ENCODE measurements around the gene BCLAF1. TPM values are rescaled to one million over a fixed set of nuclear protein-coding genes. Genes with fewer than 3 reads are reported as not detected.

BCLAF1 gene
- polyA plus RNA-seq, 1 donor (not counting 4 experiments of a cell fraction or from before 2014, with no cell fraction given) = 80.3 TPM

- no peak for TF ChIP-seq CTCF (optimal IDR thresholded peaks at IDR 0.05 in 1 of 3, IDR thresholded peaks at IDR 0.05 in 1 of 3, conservative IDR thresholded peaks at IDR 0.05 in 1 of 3; ENCODE audit: extremely low read depth in 1 of 3, insufficient read depth in 2 of 3, low read length in 3 of 3)
- TF ChIP-seq EZH2 (IDR thresholded peaks at IDR 0.05; ENCODE audit: low read length) = no peak
- Histone ChIP-seq H3K27ac (ENCODE audit: control insufficient read depth, insufficient read depth, low read length) (no peak overlapping the region), H2AFZ (ENCODE audit: control insufficient read depth, low read length) (no peak overlapping the region), H3K79me2 (ENCODE audit: control insufficient read depth, insufficient read depth, low read length) (peaks cover 42% of the 10 kb centered on the region), H3K9ac (ENCODE audit: control insufficient read depth, extremely low read depth, insufficient read depth, low read length) (no peak overlapping the region), H3K4me3 (ENCODE audit: control insufficient read depth in 2 of 3, extremely low read depth in 1 of 3, insufficient read depth in 2 of 3, low read depth in 1 of 3, low read length in 3 of 3) (no peak overlapping the region), H3K4me1 (ENCODE audit: control insufficient read depth, extremely low read depth, insufficient read depth, low read length) (no peaks in the 10 kb centered on the region), H3K9me1 (ENCODE audit: control insufficient read depth, extremely low read depth, insufficient read depth, low read length) (no peaks in the 10 kb centered on the region), H3K4me2 (ENCODE audit: control insufficient read depth, extremely low read depth, insufficient read depth, low read depth, low read length) (no peak overlapping the region), H3K36me3 (ENCODE audit: control insufficient read depth in 2 of 2, extremely low read depth in 1 of 2, insufficient read depth in 2 of 2, low read length in 2 of 2) (peaks cover 14 to 32% of the 10 kb centered on the region in 2 experiments), H3K27me3 (ENCODE audit: control insufficient read depth, extremely low read depth, insufficient read depth, low read length) (no peaks in the 10 kb centered on the region), H3K9me3 (ENCODE audit: control insufficient read depth, low read depth, low read length) (no peaks in the 10 kb centered on the region), H4K20me1 (ENCODE audit: control insufficient read depth, extremely low read depth, insufficient read depth, low read length) (peaks cover 6% of the 10 kb centered on the region)
- dilution Hi-C loops (cut with MboI; ENCODE audit: extremely low pct_ligation_motif_present, low sequenced_read_pairs) = no loop called here
- FAIRE-seq (no peak), DNase-seq (ENCODE audit: low read depth, low spot score) (no peak)
These were observed 26.7 kb downstream of the BCLAF1 start for GRCh38 chr6:136262940-136263339.

GRCh38 chr6:136254851-136255466 is 34.7 kb downstream of the BCLAF1 start:
- TF ChIP-seq CTCF (optimal IDR thresholded peaks at IDR 0.05 in 1 of 3, IDR thresholded peaks at IDR 0.05 in 1 of 3, conservative IDR thresholded peaks at IDR 0.05 in 1 of 3; ENCODE audit: extremely low read depth in 1 of 3, insufficient read depth in 2 of 3, low read length in 3 of 3) = no peak
- no peak for TF ChIP-seq EZH2 (IDR thresholded peaks at IDR 0.05; ENCODE audit: low read length)
- Histone ChIP-seq H2AFZ (ENCODE audit: control insufficient read depth, low read length) (no peak overlapping the region), H3K9ac (ENCODE audit: control insufficient read depth, extremely low read depth, insufficient read depth, low read length) (no peak overlapping the region), H3K9me3 (ENCODE audit: control insufficient read depth, low read depth, low read length) (no peaks in the 10 kb centered on the region), H3K4me2 (ENCODE audit: control insufficient read depth, extremely low read depth, insufficient read depth, low read depth, low read length) (no peak overlapping the region), H3K4me1 (ENCODE audit: control insufficient read depth, extremely low read depth, insufficient read depth, low read length) (peaks cover 5% of the 10 kb centered on the region), H4K20me1 (ENCODE audit: control insufficient read depth, extremely low read depth, insufficient read depth, low read length) (no peaks in the 10 kb centered on the region), H3K36me3 (ENCODE audit: control insufficient read depth in 2 of 2, extremely low read depth in 1 of 2, insufficient read depth in 2 of 2, low read length in 2 of 2) (peaks cover 5 to 10% of the 10 kb centered on the region in 2 experiments), H3K79me2 (ENCODE audit: control insufficient read depth, insufficient read depth, low read length) (no peaks in the 10 kb centered on the region), H3K9me1 (ENCODE audit: control insufficient read depth, extremely low read depth, insufficient read depth, low read length) (no peaks in the 10 kb centered on the region), H3K4me3 (ENCODE audit: control insufficient read depth in 2 of 3, extremely low read depth in 1 of 3, insufficient read depth in 2 of 3, low read depth in 1 of 3, low read length in 3 of 3) (no peak overlapping the region), H3K27me3 (ENCODE audit: control insufficient read depth, extremely low read depth, insufficient read depth, low read length) (no peaks in the 10 kb centered on the region), H3K27ac (ENCODE audit: control insufficient read depth, insufficient read depth, low read length) (no peak overlapping the region)
- DNase-seq (ENCODE audit: low read depth, low spot score) = no peak
- no peak for FAIRE-seq
- dilution Hi-C loops (cut with MboI; ENCODE audit: extremely low pct_ligation_motif_present, low sequenced_read_pairs) = no loop called here

Data from keratinocyte (primary cell).